Activated CD8-positive, alpha-beta T cell treated with anti-CD3 and anti-CD28 coated beads, Interleukin-2, amount 10 ng/mL, durations not matched to agents 7 days and 5 days (primary cell): ENCODE data around the gene TLCD5. TPM values are rescaled to one million over a fixed set of nuclear protein-coding genes. Genes with fewer than 3 reads are reported as not detected.

Experiments used
- ATAC-seq: fragments of 150-1000 bp; cut with Tn5 transposase; one replicate; pipeline ENCODE4 v1.10.0; 2021; ENCODE audit warnings: moderate library complexity
- CTCF ChIA-PET: fragments of 350-600 bp; sonication (Branson Sonifier 250); formaldehyde crosslinking; loops from one replicate; lab custom pipeline; 2021; ENCODE audit warnings: antibody characterized with exemption; lab: Charles Lee
- POLR2A ChIA-PET: fragments of 350-600 bp; sonication (Branson Sonifier 250); formaldehyde crosslinking; loops from one replicate; lab custom pipeline; 2021; ENCODE audit warnings: antibody characterized with exemption; lab: Charles Lee
- DNase-seq: peaks from one replicate; pipeline ENCODE4 v3.0.0-alpha.2; 2020
- H3K27ac Mint-ChIP-seq: one replicate; pipeline ENCODE4 v1.8.0; 2021; ENCODE audit warnings: mild to moderate bottlenecking, mixed read lengths
- H3K27me3 Mint-ChIP-seq: one replicate; pipeline ENCODE4 v1.8.0; 2021; ENCODE audit warnings: low read depth, mixed read lengths
- H3K36me3 Mint-ChIP-seq: one replicate; pipeline ENCODE4 v1.8.0; 2021; ENCODE audit warnings: low read depth, mixed read lengths
- H3K4me1 Mint-ChIP-seq: one replicate; pipeline ENCODE4 v1.8.0; 2021; ENCODE audit warnings: low read depth, mixed read lengths
- H3K4me3 Mint-ChIP-seq: one replicate; pipeline ENCODE4 v1.8.0; 2021; ENCODE audit warnings: mild to moderate bottlenecking, mixed read lengths
- H3K9me3 Mint-ChIP-seq: one replicate; pipeline ENCODE4 v1.8.0; 2022; ENCODE audit warnings: mixed read lengths; ENCODE audit not compliant: insufficient read depth
- total RNA-seq, 2 experiments: library from RNA; stranded (reverse); gene quantifications; one replicate each; pipeline ENCODE4 v1.2.3, GENCODE V29; 2021

Gene TLCD5
- total RNA-seq, 2 experiments from 2014 or later, result 0.08 TPM

DNA sequence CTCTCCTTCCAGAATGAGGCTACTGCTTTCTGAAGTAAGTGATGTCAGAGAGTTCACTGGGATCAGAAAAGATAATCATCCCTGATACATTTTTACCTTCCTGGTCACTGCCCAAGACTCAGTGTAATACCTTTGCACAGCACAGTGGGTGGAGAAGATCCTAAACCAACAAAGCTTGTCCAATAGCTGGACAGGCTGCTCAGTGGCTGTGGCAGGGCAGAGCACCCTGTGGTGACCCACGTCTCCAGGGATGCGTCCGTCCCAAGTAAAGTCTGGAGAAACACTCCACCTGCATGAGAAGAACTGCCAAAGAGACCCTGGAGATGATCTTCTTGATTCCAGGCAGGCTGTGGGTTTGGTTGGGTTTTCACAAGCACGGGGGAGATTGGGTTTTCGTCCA lies 31.0 kb upstream of the TLCD5 start:
- H3K27me3 Mint-ChIP-seq, result peaks cover 45% of the 10 kb centered on the region
- ATAC-seq, result no peak
- peaks cover 3% of the 10 kb centered on the region for H3K4me1 Mint-ChIP-seq
- H3K27ac Mint-ChIP-seq, result no peak overlapping the region
- H3K9me3 Mint-ChIP-seq, result no peaks in the 10 kb centered on the region
- no peak overlapping the region for H3K4me3 Mint-ChIP-seq
- no peak for DNase-seq
- POLR2A ChIA-PET, result no interaction called here
- CTCF ChIA-PET, result no interaction called here
- no peaks in the 10 kb centered on the region for H3K36me3 Mint-ChIP-seq

DNA sequence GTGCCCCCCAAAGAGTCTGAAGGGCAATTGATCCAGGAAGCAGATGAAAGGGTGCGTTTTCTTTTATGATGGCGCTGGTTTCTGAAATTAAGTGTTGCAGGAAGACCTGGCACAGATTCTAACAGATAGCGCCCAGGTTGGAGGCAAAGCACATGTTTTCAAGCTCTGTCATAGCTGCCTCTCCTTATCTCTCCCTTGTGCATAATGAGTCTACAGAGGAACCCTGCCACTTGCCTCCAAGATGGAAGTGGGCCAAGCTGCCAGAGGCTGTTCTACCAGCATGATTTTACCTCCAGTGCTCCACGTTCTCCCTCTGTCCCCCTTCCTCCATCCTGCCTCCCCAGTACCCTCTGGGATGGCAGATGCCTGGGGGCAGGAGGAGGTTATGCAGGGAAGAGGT lies 30.0 kb upstream of the TLCD5 start:
- ATAC-seq, result no peak
- Mint-ChIP-seq H3K27me3 (peaks cover 39% of the 10 kb centered on the region), H3K27ac (no peak overlapping the region), H3K36me3 (no peaks in the 10 kb centered on the region), H3K9me3 (no peaks in the 10 kb centered on the region), H3K4me1 (no peaks in the 10 kb centered on the region), H3K4me3 (no peak overlapping the region)
- ChIA-PET POLR2A (no interaction called here), CTCF (no interaction called here)
- DNase-seq, result no peak

DNA sequence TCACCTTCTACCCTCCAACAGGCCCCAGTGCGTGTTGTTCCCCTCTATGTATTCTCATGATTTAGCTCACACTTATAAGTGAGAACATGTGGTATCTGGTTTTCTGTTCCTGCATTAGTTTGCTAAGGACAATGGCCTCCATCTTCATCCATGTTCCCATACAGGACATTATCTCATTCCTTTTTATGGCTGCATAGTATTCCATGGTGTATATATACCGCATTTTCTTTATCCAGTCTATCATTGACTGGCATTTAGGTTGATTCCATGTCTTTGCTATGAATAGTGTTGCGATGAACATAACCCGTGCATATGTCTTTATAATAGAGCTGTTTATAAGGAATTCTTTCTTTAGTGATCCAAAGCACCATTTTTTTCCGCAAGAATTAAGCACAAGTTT lies 28.5 kb upstream of the TLCD5 start:
- no peaks in the 10 kb centered on the region for H3K36me3 Mint-ChIP-seq
- peaks cover 36% of the 10 kb centered on the region for H3K27me3 Mint-ChIP-seq
- ChIA-PET POLR2A (no interaction called here), CTCF (interaction anchor here (2.7 to 10.7 kb wide), 2 partner anchors 63 to 125 kb away, joined by 6 to 344 read pairs; partner anchors contain the start of gene POU2F3)
- H3K4me1 Mint-ChIP-seq, result no peaks in the 10 kb centered on the region
- no peak for DNase-seq
- no peaks in the 10 kb centered on the region for H3K9me3 Mint-ChIP-seq
- ATAC-seq, result no peak
- no peak overlapping the region for H3K4me3 Mint-ChIP-seq
- H3K27ac Mint-ChIP-seq, result no peak overlapping the region

DNA sequence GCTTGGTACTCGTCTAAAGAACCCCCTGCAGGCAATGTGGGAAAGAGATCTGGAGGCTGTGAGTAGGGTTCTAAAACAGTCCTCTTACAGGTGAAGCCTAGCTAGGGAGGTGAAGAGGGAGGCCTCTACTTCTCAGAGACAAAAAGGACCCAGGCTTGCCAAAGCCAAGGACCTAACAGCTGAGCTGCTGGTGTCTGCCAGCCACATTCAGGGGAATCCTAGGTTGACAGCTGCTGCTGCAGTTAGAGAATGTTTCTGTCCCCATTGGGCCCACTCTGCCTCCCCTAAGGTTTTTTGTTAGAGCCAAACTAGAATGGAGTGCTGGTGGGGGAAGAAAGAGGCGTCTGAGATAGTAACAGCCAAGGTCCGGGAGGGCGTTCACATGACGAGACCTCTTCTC lies 26.6 kb upstream of the TLCD5 start:
- Mint-ChIP-seq H3K27me3 (peaks cover 42% of the 10 kb centered on the region), H3K36me3 (no peaks in the 10 kb centered on the region), H3K9me3 (no peaks in the 10 kb centered on the region), H3K27ac (no peak overlapping the region), H3K4me3 (no peak overlapping the region), H3K4me1 (no peaks in the 10 kb centered on the region)
- ChIA-PET POLR2A (no interaction called here), CTCF (interaction anchor here (1.2 to 10.7 kb wide), 3 partner anchors 50 to 127 kb away, joined by 6 to 344 read pairs (median 7); partner anchors contain the start of gene POU2F3)
- ATAC-seq (no peak), DNase-seq (no peak)

DNA sequence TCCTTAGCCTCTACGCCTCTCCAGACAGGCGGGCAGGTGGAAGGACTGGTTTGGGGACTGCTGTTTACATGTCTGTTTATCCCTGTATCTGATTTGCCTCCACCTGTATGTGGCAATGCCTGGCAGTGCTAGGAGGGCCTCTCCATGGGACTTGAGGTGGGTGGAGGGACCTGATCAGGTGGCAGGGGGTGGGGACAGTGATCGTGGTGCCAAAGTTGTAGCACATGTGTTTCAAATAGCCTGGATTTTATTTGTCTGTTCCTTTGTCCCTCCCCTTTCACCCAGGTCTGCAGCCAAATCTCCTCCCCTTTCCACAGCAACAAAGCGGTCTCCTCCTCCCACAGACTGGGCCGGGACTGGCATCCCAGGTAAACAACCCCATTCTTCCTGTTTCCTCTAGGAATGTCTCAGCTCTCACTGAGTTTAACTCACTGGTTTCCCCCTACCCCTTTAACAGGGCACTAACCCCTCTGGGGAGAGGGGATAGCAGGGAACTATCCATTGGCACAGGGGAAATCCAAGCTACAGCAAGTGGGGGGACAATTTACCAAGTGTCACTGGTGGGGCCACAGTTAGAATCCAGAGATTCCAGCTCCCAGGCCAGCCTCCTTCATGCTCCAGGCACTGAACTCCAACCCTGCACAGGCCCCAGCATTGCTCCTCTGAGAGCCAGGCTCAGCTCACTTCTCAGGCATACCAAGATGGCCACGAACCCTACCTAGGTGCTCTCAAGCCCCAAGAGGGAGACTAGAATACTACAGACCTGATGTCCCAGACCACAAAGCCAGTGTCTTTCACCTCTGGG lies 22.9 kb upstream of the TLCD5 start:
- Mint-ChIP-seq H3K9me3 (no peaks in the 10 kb centered on the region), H3K4me1 (no peaks in the 10 kb centered on the region), H3K4me3 (no peak overlapping the region), H3K36me3 (no peaks in the 10 kb centered on the region), H3K27me3 (peaks cover 33% of the 10 kb centered on the region), H3K27ac (no peak overlapping the region)
- DNase-seq, result no peak
- ChIA-PET CTCF (interaction anchor here (0.6 to 10.7 kb wide), 29 partner anchors 9 to 629 kb away, joined by 3 to 344 read pairs (median 7); partner anchors contain the start of gene POU2F3), POLR2A (interaction anchor here (0.8 to 1.2 kb wide), 2 partner anchors 73 to 78 kb away, joined by 3 read pairs; no protein-coding TSS in a partner anchor)
- no peak for ATAC-seq

DNA sequence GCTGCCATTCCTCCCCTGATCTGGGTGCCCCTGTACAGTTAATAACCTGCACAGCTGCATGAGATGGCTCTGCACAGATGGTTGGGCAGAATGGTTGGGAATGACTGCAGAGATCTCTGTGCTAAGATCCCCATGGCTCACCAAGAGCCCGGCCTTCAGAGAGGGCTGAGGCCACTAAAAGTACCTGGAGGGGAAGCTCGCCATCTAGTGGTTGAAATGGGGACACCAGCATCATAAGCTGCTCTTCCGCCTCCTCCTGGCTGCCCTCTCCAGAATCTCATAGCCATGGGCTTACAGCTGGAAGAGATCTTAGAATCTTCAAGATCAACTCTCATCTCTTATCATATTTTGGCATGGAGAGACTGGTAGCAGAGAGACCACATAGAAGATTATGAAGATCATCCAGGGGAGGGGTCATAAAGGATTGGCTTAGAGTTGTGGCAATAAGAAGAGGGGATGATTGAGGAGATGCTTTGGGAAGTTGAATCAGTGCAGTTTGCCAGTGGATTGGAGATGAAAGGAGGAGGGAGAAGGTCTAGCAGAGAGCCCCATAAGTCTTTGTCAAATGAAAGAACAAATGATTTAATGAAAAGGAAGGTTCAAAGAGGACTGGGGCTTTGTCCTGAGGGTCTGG lies 22.0 kb upstream of the TLCD5 start:
- ChIA-PET POLR2A (interaction anchor here (1.2 kb wide), 1 partner anchor 79 kb away, joined by 3 read pairs; no protein-coding TSS in a partner anchor), CTCF (interaction anchor here (0.6 to 10.7 kb wide), 38 partner anchors 10 to 772 kb away, joined by 3 to 344 read pairs (median 4); partner anchors contain the start of genes POU2F3 and TLCD5)
- H3K4me1 Mint-ChIP-seq, result no peaks in the 10 kb centered on the region

DNA sequence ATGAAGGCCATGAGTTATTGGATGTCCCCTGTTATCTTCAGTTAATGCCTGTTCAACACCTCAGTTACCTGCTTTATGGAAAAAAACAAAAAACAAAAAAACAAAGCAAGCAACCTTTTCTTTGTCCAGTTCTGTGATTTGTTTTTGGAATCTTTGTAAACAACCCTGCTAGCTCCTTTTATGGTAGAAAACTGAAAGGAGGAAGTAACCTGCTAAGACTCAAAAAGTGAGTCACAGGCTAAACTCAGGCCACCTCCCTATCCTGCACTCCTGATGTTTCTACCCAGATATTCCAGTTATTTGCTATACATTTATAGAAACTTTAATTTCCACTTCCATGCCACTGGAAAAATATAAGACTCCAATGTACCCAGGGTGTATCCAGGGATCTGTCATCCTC lies 20.6 kb upstream of the TLCD5 start:
- ChIA-PET CTCF (interaction anchor here (0.9 to 10.7 kb wide), 11 partner anchors 31 to 142 kb away, joined by 3 to 344 read pairs (median 8); partner anchors contain the start of gene POU2F3), POLR2A (no interaction called here)
- Mint-ChIP-seq H3K27ac (no peak overlapping the region), H3K9me3 (no peaks in the 10 kb centered on the region), H3K4me1 (no peaks in the 10 kb centered on the region), H3K4me3 (no peak overlapping the region), H3K27me3 (peaks cover 22% of the 10 kb centered on the region), H3K36me3 (no peaks in the 10 kb centered on the region)
- ATAC-seq (no peak), DNase-seq (no peak)

More for the DNA sequence above, 22.0 kb upstream of the TLCD5 start:
- Mint-ChIP-seq H3K27ac (no peak overlapping the region), H3K36me3 (no peaks in the 10 kb centered on the region), H3K4me3 (no peak overlapping the region), H3K27me3 (peaks cover 28% of the 10 kb centered on the region), H3K9me3 (no peaks in the 10 kb centered on the region)
- DNase-seq (peak; percentile 84), ATAC-seq (peak; percentile 91)

DNA sequence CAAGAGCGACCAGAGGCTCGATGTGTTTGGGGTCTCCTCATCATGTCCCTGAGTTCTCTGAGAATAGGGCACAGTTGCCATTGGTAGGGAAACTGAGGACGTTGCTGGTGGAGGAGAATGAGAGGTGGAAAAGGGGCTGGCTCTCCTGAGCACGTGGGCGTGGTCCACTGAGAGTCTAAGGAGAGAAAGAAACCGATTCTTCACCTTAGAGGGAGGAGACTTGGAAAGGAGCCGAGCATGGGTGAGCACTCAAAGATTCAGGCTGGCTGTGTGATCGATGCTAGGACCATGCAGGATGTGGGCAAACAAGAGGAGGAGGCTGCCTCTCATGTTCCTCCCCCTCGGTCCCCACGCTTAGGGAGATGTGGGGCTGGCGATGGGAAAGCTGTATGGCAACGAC lies 19.8 kb upstream of the TLCD5 start:
- peaks cover 22% of the 10 kb centered on the region for H3K27me3 Mint-ChIP-seq

DNA sequence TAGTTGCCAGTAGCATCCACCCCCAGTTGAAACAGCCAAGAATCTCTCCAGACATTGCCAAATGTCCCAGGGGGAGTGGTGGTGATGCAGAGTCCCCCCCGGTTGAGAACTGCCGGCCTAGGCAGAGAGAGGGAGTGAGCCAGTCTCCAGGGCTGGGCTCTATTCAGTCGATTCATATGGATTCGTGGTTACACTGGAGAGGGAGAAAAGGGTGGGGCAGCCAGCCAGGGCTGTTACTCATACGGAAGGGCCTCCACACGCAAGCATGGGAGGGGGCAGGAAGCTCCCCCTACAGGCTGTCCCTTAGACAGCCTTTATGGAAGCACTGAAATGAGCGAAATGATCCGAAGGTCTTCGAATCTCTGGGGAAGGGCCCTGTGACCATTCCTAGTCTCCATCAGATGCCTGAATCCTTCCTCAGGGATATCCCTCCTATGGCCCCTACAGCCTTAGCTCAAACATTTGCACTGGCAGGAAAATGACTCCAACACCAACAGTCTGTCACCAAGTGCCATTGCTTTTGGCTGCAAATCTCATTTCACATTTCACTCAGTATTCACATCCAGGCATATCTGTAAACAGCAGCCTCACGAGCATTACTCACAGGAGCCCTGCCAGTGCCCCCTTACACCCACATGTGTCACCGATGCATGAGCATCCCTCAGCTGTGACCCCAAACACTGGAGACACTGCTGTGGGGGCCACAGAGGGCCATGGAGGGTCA lies 18.4 kb upstream of the TLCD5 start:
- CTCF ChIA-PET, result interaction anchor here (10.7 kb wide), 1 partner anchor 73 kb away, joined by 344 read pairs; the partner anchor contains the start of gene POU2F3
- POLR2A ChIA-PET, result no interaction called here

More for the DNA sequence above, 19.8 kb upstream of the TLCD5 start:
- DNase-seq (no peak), ATAC-seq (no peak)
- H3K36me3 Mint-ChIP-seq, result no peaks in the 10 kb centered on the region
- H3K4me1 Mint-ChIP-seq, result no peaks in the 10 kb centered on the region
- H3K4me3 Mint-ChIP-seq, result no peak overlapping the region
- ChIA-PET CTCF (interaction anchor here (3.6 to 10.7 kb wide), 2 partner anchors 72 to 135 kb away, joined by 30 to 344 read pairs; partner anchors contain the start of gene POU2F3), POLR2A (no interaction called here)
- no peak overlapping the region for H3K27ac Mint-ChIP-seq
- no peaks in the 10 kb centered on the region for H3K9me3 Mint-ChIP-seq

DNA sequence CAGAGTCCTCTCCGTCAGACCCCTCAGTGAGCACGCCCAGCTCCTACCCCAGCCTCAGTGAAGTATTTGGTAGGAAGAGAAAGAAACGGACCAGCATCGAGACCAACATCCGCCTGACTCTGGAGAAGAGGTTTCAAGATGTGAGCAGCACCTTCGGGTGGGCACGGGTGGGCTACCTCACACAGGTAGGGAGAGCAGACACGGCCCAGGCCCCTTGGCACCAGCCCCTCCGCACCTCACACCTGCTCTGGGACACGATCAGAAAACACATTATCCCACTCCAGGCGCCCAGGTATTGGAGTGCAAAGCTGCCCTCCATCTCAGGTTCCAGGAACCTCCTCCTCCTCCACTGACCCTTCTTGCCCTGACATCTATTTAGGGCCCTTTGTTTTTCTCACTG lies 17.6 kb upstream of the TLCD5 start:
- no peak overlapping the region for H3K4me3 Mint-ChIP-seq
- POLR2A ChIA-PET, result no interaction called here
- no peaks in the 10 kb centered on the region for H3K4me1 Mint-ChIP-seq

More for the DNA sequence above, 18.4 kb upstream of the TLCD5 start:
- Mint-ChIP-seq H3K4me3 (no peak overlapping the region), H3K27me3 (peaks cover 15% of the 10 kb centered on the region), H3K9me3 (no peaks in the 10 kb centered on the region), H3K36me3 (no peaks in the 10 kb centered on the region), H3K4me1 (no peaks in the 10 kb centered on the region), H3K27ac (no peak overlapping the region)
- ATAC-seq, result no peak
- no peak for DNase-seq

DNA sequence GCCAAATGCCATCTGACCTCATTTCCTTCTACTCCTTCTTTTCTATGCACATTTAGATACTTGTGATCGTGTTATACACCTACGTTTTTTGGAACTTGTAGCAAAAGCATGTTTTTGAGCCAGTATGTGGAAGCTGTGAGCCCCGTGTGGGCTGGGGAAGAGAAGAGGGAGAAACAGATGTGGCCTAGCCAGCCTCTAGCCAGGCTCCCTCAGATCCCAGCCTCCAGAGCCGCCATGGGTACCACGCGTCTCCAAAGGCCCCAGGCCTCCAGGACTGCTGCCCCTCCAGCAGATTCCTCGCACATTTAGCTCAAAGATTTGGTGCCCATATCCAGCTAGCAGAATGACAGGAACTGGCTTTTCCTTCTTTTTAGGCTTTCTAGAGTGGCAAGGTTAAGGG lies 17.0 kb upstream of the TLCD5 start:
- no peaks in the 10 kb centered on the region for H3K9me3 Mint-ChIP-seq
- H3K27me3 Mint-ChIP-seq, result peaks cover 18% of the 10 kb centered on the region
- CTCF ChIA-PET, result interaction anchor here (0.8 to 1.0 kb wide), 2 partner anchors 18 to 73 kb away, joined by 3 to 6 read pairs; no protein-coding TSS in a partner anchor
- no peaks in the 10 kb centered on the region for H3K4me1 Mint-ChIP-seq
- POLR2A ChIA-PET, result no interaction called here
- DNase-seq (no peak), ATAC-seq (no peak)
- H3K4me3 Mint-ChIP-seq, result no peak overlapping the region
- no peak overlapping the region for H3K27ac Mint-ChIP-seq
- H3K36me3 Mint-ChIP-seq, result no peaks in the 10 kb centered on the region

More for the DNA sequence above, 17.6 kb upstream of the TLCD5 start:
- no peaks in the 10 kb centered on the region for H3K9me3 Mint-ChIP-seq
- DNase-seq, result no peak
- H3K27me3 Mint-ChIP-seq, result peaks cover 13% of the 10 kb centered on the region
- no peak overlapping the region for H3K27ac Mint-ChIP-seq
- CTCF ChIA-PET, result interaction anchor here (0.8 kb wide), 1 partner anchor 72 kb away, joined by 6 read pairs; no protein-coding TSS in a partner anchor
- H3K36me3 Mint-ChIP-seq, result no peaks in the 10 kb centered on the region
- no peak for ATAC-seq
